BLaER1 treated with 17β-estradiol and CSF1 and Interleukin-3, amounts not matched to agents 10 nM and 100 nM (cell line): ENCODE results near the gene BCAS1.

Experiments used
- H3K27ac ChIP-seq, 11 experiments: shearing (Covaris generic); formaldehyde crosslinking; 2 replicates each; pipeline ENCODE4 v1.8.1; 2022
- H3K27me3 ChIP-seq, 11 experiments: shearing (Covaris generic); formaldehyde crosslinking; 2 replicates each; pipeline ENCODE4 v1.8.1; 2022
- H3K36me3 ChIP-seq, 11 experiments: shearing (Covaris generic); formaldehyde crosslinking; 2 replicates each; pipeline ENCODE4 v1.8.1; 2022
- H3K4me1 ChIP-seq, 10 experiments: shearing (Covaris generic); formaldehyde crosslinking; 2 replicates each; pipeline ENCODE4 v1.8.1; 2022
- H3K4me2 ChIP-seq, 11 experiments: shearing (Covaris generic); formaldehyde crosslinking; 2 replicates each; pipeline ENCODE4 v1.8.1; 2022
- H3K4me3 ChIP-seq, 10 experiments: shearing (Covaris generic); formaldehyde crosslinking; 2 replicates each; pipeline ENCODE4 v1.8.1; 2022
- H3K9ac ChIP-seq, 11 experiments: shearing (Covaris generic); formaldehyde crosslinking; 2 replicates each; pipeline ENCODE4 v1.8.1; 2022
- H3K9me3 ChIP-seq, 11 experiments: shearing (Covaris generic); formaldehyde crosslinking; replicated peaks in 1 of 11; 2 replicates each; pipeline ENCODE4 v1.8.1; 2022
- H4K20me1 ChIP-seq, 11 experiments: shearing (Covaris generic); formaldehyde crosslinking; 2 replicates each; pipeline ENCODE4 v1.8.1; 2022
- Cebpa-rat ChIP-seq, 11 experiments: shearing (Covaris generic); IDR thresholded peaks; 2 replicates each; pipeline ENCODE4 v1.8.1; 2022

The BCAS1 gene

GRCh38 chr20:53947501-53948195 lies 122.7 kb downstream of the BCAS1 start:
- no peak overlapping the region for H3K9ac ChIP-seq
- H4K20me1 ChIP-seq = 0 out of 22 replicates have a peak, but pooled peaks cover 0 to 3% (median 0%) of the 10 kb centered on the region in 11 experiments
- H3K4me2 ChIP-seq = peak overlapping the region in 4 of 11 experiments; percentile 80 to 90 (median 86); a peak in 4 of 22 replicates
- peaks cover 3 to 7% (median 6%) of the 10 kb centered on the region in 11 experiments; a peak in 20 of 22 replicates for H3K9me3 ChIP-seq
- no peak overlapping the region for H3K4me3 ChIP-seq
- no peaks in the 10 kb centered on the region for H3K27me3 ChIP-seq
- H3K36me3 ChIP-seq = no peaks in the 10 kb centered on the region
- TF ChIP-seq Cebpa-rat (IDR thresholded peaks at IDR 0.05) = no peak
- H3K27ac ChIP-seq = peak overlapping the region in 1 of 11 experiments; percentile 63; a peak in 1 of 22 replicates
- H3K4me1 ChIP-seq = peaks cover 27 to 62% (median 40%) of the 10 kb centered on the region in 10 experiments

- Histone ChIP-seq H3K9ac (no peak overlapping the region), H4K20me1 (0 out of 22 replicates have a peak, but pooled peaks cover 0 to 3% (median 0%) of the 10 kb centered on the region in 11 experiments), H3K36me3 (no peaks in the 10 kb centered on the region), H3K4me1 (peaks cover 39 to 68% (median 51%) of the 10 kb centered on the region in 10 experiments), H3K4me2 (no peak overlapping the region), H3K27ac (no peak overlapping the region), H3K27me3 (no peaks in the 10 kb centered on the region), H3K9me3 (no peaks in the 10 kb centered on the region; a peak in 2 of 22 replicates), H3K4me3 (no peak overlapping the region)
- no peak for TF ChIP-seq Cebpa-rat (IDR thresholded peaks at IDR 0.05)
These were observed 124.3 kb downstream of the BCAS1 start for GRCh38 chr20:53946106-53946505.

GRCh38 chr20:53945478-53945877 lies 124.9 kb downstream of the BCAS1 start:
- H3K4me1 ChIP-seq = peaks cover 45 to 70% (median 56%) of the 10 kb centered on the region in 10 experiments
- H3K4me3 ChIP-seq = no peak overlapping the region
- H3K9me3 ChIP-seq = no peaks in the 10 kb centered on the region
- TF ChIP-seq Cebpa-rat (IDR thresholded peaks at IDR 0.05) = no peak
- H3K27me3 ChIP-seq = no peaks in the 10 kb centered on the region
- 0 out of 22 replicates have a peak, but pooled peaks cover 0 to 3% (median 0%) of the 10 kb centered on the region in 11 experiments for H4K20me1 ChIP-seq
- H3K4me2 ChIP-seq = no peak overlapping the region
- H3K27ac ChIP-seq = no peak overlapping the region
- no peak overlapping the region for H3K9ac ChIP-seq
- no peaks in the 10 kb centered on the region for H3K36me3 ChIP-seq

GRCh38 chr20:53944796-53945195 lies 125.6 kb downstream of the BCAS1 start:
- Histone ChIP-seq H3K27me3 (no peaks in the 10 kb centered on the region), H3K9ac (no peak overlapping the region), H3K36me3 (no peaks in the 10 kb centered on the region), H3K4me2 (no peak overlapping the region), H3K4me3 (no peak overlapping the region), H3K4me1 (peaks cover 45 to 69% (median 54%) of the 10 kb centered on the region in 10 experiments), H3K9me3 (no peaks in the 10 kb centered on the region), H3K27ac (no peak overlapping the region), H4K20me1 (0 out of 22 replicates have a peak, but pooled peaks cover 0 to 3% (median 0%) of the 10 kb centered on the region in 11 experiments)
- no peak for TF ChIP-seq Cebpa-rat (IDR thresholded peaks at IDR 0.05)

GRCh38 chr20:53943522-53944291 lies 126.7 kb downstream of the BCAS1 start:
- H3K9me3 ChIP-seq = no peaks in the 10 kb centered on the region
- H3K4me3 ChIP-seq = peak overlapping the region in 2 of 10 experiments; percentile 30 to 33; a peak in 2 of 20 replicates
- no peaks in the 10 kb centered on the region for H4K20me1 ChIP-seq
- no peaks in the 10 kb centered on the region for H3K36me3 ChIP-seq
- H3K4me1 ChIP-seq = peaks cover 45 to 69% (median 54%) of the 10 kb centered on the region in 10 experiments
- H3K9ac ChIP-seq = peak overlapping the region in 7 of 11 experiments; percentile 24 to 64 (median 51); a peak in 9 of 22 replicates
- peak overlapping the region in 10 of 11 experiments; percentile 1 to 69 (median 31); a peak in 12 of 22 replicates for H3K4me2 ChIP-seq
- no peak for TF ChIP-seq Cebpa-rat (IDR thresholded peaks at IDR 0.05)
- H3K27ac ChIP-seq = peak overlapping the region in 5 of 11 experiments; percentile 15 to 55 (median 35); a peak in 6 of 22 replicates
- no peaks in the 10 kb centered on the region for H3K27me3 ChIP-seq

- no peaks in the 10 kb centered on the region for H4K20me1 ChIP-seq
- H3K4me3 ChIP-seq = no peak overlapping the region
- peaks cover 45 to 69% (median 55%) of the 10 kb centered on the region in 10 experiments for H3K4me1 ChIP-seq
- H3K9ac ChIP-seq = no peak overlapping the region
- 0 out of 22 replicates have a peak overlapping the region, but pooled peaks of 1 of the 11 experiments have one; percentile 10 for H3K27ac ChIP-seq
- no peaks in the 10 kb centered on the region for H3K36me3 ChIP-seq
- H3K27me3 ChIP-seq = no peaks in the 10 kb centered on the region
- TF ChIP-seq Cebpa-rat (IDR thresholded peaks at IDR 0.05) = no peak
- H3K4me2 ChIP-seq = peak overlapping the region in 3 of 11 experiments; percentile 10 to 69 (median 59); a peak in 3 of 22 replicates
- no peaks in the 10 kb centered on the region for H3K9me3 ChIP-seq
These were observed 127.4 kb downstream of the BCAS1 start for GRCh38 chr20:53942973-53943372.

- H3K9ac ChIP-seq = no peak overlapping the region
- H4K20me1 ChIP-seq = no peaks in the 10 kb centered on the region
- no peaks in the 10 kb centered on the region for H3K36me3 ChIP-seq
- TF ChIP-seq Cebpa-rat (IDR thresholded peaks at IDR 0.05) = no peak
- no peaks in the 10 kb centered on the region for H3K27me3 ChIP-seq
- peaks cover 48 to 69% (median 58%) of the 10 kb centered on the region in 10 experiments for H3K4me1 ChIP-seq
- H3K9me3 ChIP-seq = no peaks in the 10 kb centered on the region
- H3K27ac ChIP-seq = peak overlapping the region in 6 of 11 experiments; percentile 8 to 98 (median 86); a peak in 7 of 22 replicates
- no peak overlapping the region for H3K4me3 ChIP-seq
- peak overlapping the region in 9 of 11 experiments; percentile 21 to 86 (median 67); a peak in 13 of 22 replicates for H3K4me2 ChIP-seq
These were observed 128.0 kb downstream of the BCAS1 start for GRCh38 chr20:53942472-53942816.

- H3K9me3 ChIP-seq = no peaks in the 10 kb centered on the region
- no peaks in the 10 kb centered on the region for H3K27me3 ChIP-seq
- peak overlapping the region in 10 of 11 experiments; percentile 23 to 86 (median 70); a peak in 20 of 22 replicates for H3K4me2 ChIP-seq
- peak overlapping the region in 10 of 11 experiments; percentile 3 to 98 (median 79); a peak in 15 of 22 replicates for H3K27ac ChIP-seq
- no peak overlapping the region for H3K4me3 ChIP-seq
- H4K20me1 ChIP-seq = no peaks in the 10 kb centered on the region
- H3K9ac ChIP-seq = peak overlapping the region in 3 of 11 experiments; percentile 57 to 67 (median 66); a peak in 2 of 22 replicates
- TF ChIP-seq Cebpa-rat (IDR thresholded peaks at IDR 0.05) = no peak
- H3K4me1 ChIP-seq = peaks cover 53 to 74% (median 64%) of the 10 kb centered on the region in 10 experiments
- H3K36me3 ChIP-seq = no peaks in the 10 kb centered on the region
These were observed 128.5 kb downstream of the BCAS1 start for GRCh38 chr20:53941680-53942471.
